ENCODE data around the gene MFRP.

GRCh38 chr11:119317592-119318239 is 28.8 kb downstream of the MFRP start:
- TF ChIP-seq CTCF (IDR thresholded peaks at IDR 0.05; ENCODE audit: insufficient read depth, low read length, poor library complexity, severe bottlenecking), result no peak
- no peak for TF ChIP-seq EZH2phosphoT487 (conservative IDR thresholded peaks at IDR 0.05; ENCODE audit: low read length)
